CD4-positive, alpha-beta T cell treated with Interleukin-17A for 4 hours (primary cell): Measurements from ENCODE around the gene PPM1L.
"Not testable (repeated sequence)": the region's sequence is repeated elsewhere in the genome, so short reads cannot be mapped to it uniquely, and the experiment has no call there.

Source experiments
- DNase-seq: peaks from one replicate; pipeline ENCODE4 v3.0.0-alpha.2; 2020; ENCODE audit warnings: mixed read lengths

PPM1L gene

DNA sequence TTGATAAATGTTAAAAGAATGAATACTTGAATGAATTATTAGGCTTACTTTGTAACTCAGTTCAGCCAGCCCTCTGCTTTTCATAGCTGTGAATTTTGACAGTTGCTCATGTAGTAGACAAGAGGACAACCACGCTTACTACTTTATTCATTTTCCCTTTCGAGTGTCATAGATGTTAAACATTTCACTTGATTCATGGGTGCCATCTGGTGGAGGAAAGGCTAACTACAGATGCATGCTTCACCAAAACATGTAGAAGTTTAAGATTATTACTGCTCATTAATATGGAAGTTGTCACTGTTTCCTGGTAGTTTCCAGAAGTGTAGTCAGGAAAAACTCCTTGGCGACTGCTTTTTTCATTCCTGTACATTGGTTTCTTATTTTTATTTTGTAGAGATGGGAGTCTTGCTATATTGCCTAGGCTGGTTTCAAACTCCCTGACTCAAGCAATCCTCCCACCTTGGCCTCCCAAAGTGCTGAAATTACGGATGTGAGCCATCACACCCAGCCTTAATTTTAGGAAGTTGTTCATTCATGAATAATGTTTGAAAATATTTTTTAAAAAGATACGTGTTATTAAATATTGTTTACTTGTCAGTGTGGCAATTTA is 186.0 kb downstream of the PPM1L start:
- peak; percentile 74 for DNase-seq

DNA sequence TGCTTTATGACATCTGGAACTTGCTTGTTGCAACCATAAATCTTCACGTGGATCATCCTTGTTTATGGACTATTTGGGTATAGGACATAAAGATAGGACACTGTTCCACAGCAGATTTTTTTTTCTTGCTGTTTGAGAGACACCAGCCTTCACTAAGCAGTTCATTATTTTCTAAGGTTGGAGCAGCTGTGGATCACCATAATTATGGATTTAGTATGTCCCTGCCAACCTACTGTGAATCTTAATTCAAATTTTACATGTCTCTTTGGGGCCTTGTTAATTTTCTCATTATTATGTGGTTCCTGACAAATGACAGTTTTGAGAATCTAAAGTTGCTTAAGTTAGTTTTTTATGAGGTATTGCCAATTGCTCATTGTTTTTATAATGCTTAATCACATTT is 188.0 kb downstream of the PPM1L start:
- no peak for DNase-seq

DNA sequence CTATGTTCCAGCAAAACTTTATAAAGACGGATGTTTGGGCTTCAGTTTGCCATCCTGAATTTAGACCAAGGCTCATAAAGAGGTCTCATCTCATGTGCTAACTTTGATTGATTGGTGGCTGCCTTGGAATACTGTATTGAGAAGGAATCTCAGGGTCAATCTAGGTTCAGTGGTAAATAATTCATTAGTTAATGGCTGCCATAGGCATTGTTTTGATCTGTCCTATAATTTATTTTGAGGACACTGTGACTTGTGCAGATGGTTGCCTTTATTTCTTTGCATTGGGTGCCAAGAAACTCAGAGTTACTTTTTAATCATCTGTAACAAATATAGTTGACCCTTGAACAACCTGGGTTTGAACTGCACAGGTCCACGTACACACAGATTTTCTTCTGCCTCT is 189.3 kb downstream of the PPM1L start:
- no peak for DNase-seq

DNA sequence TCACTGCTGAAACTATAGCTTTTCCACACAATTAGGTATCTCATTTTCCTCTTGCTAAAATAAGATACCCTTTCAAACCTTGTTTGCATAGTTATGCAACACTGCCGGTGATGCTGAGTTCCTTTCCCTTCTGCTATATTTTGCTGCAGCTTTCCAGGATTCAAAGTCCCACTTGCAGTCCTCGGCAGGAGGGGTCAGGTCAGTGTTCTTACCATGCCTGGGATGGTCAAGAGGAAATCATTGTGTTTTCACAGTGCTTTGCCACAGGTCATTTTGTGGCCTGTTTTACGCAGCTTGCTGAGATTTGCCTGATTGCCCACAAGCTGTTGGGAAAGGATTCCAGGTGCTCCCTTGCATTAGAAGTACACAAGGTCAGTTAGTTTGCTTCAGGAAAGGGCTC is 192.2 kb downstream of the PPM1L start:
- no peak for DNase-seq

DNA sequence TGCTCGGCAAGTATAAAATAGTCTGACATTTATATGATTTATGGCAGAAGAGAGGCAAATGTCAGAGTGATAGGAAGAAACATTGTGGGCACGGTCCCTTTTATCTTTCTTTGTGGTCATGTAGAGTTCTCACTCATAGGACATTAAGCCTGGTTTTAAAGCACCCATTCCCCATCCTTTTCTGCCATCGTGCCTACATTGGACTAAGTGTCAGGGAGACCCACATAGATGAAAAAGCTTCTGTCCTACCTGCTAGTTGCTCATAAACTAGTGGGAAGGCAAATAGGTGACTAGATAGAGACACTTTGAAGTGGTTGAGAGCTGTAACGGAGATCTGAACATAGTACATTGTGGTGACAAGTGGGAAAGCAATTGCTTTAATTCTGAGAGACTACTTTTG is 193.4 kb downstream of the PPM1L start:
- no peak for DNase-seq

- no peak for DNase-seq
Observed at GRCh38 chr3:160950542-160950941, 194.5 kb downstream of the PPM1L start.

- no peak for DNase-seq
Observed at GRCh38 chr3:160950954-160951353, 194.9 kb downstream of the PPM1L start.

GRCh38 chr3:160951642-160952487 is 195.8 kb downstream of the PPM1L start:
- DNase-seq: no peak

DNA sequence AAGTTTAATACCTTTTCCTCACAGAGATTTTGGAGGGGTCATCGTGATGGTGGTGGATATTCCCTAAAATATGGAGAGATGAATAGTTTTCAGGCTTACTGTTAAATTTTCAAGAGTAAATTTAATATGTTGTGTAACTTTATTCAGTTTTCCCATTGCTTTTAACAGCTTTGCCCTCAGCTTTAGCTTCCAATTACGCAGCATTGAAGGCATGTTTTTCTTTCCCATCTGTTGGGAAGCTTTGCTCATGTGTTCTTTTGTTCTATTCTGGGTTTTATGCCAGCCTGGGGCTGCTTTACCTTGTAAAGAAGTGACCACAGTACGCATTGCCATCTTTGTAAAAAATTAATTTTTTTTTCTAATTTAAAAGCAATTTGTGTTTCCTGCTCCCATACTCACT is 197.7 kb downstream of the PPM1L start:
- DNase-seq: no peak

DNA sequence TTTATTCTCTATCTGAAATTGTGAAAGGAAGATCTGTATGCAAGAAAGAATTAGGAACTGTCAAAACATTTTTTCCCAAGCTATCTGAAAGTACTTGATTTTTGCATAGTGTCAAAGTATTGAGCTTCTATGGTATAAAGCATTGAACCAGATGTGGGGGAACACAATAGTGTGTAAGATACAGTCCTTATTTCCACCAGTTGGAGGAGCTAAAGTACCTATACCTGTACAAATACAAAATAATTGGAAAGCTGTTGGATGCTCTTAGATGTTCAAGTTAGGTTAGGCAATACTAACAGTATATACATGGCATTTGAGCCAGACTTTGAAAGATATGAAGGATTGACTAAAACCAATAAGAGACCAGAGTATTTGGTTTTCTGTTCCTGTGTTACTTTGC is 200.8 kb downstream of the PPM1L start:
- no peak for DNase-seq

DNA sequence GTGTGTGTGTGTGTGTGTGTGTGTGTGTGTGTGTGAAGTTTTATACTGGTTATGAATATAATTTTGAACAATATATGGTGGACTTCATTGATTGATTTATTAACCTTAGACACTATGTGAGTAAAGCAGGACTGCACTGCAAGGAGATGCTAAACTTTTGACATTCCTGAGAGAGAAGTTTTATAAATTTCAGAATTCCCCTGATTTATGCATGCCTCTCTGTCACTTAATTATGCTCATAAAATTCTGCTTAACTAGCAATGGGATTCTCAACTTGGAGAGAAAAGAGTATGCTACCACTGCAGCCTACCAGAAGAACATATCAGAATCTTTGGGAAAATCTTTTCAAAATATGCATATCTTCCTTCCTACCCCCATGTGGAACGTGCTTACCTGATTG is 204.5 kb downstream of the PPM1L start:
- no peak for DNase-seq

- DNase-seq: no peak
Observed at GRCh38 chr3:160963949-160964348, 207.9 kb downstream of the PPM1L start.

- DNase-seq: no peak
Observed at GRCh38 chr3:160968761-160969160, 212.7 kb downstream of the PPM1L start.

DNA sequence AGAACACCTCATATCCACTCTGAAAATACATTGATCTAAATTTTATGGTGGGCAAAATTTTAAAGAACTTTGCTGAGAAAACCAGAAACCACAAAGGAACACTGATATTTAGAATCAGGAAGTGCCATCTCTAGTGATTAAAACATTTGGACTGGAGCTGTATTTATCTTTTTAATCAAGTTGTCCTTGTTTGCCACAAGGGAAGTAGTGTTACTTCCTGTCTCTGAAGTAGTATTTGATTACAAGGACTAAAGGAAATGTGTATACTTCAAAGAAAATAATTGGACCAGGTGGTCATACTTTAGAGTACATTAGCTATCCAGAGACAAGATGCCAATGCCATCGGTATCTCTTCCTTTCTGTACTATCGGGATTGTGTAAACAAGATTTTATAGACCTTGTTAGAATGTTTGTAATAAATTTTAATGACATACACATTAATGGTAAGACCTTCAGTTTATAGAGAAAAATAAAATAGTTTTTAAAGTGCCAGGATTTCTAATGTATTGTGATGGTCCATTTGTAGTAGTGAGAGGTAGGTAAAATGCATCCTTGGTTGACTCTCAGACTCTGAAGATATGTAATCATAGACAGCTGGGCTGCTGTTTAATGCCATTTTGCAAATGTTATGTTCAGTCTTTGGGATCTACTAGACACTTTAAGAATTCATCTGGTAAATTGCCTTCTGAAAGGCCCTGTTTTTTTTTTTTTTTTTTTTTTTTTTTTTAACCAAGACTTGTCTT is 217.2 kb downstream of the PPM1L start:
- DNase-seq: no peak

GRCh38 chr3:160977773-160978172 is 221.7 kb downstream of the PPM1L start:
- no peak for DNase-seq

DNA sequence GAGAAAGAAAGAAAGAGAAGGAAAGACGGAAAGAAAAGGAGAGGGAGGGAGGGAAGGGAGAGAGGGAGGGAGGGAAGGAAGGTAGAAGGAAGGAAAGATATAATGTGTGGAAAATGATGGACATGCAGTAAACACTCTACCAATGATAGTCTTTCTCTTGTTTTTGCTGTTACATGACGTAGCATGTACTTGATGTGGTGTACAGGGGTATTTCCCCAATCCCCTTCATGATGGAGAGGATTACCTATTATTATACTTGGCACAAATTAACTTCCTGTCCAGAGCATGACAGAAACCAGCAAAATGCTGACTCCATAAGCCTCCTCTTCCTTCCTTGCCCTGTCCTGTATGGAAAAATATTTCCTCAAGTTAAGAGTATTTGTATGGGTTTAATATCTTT is 224.7 kb downstream of the PPM1L start:
- DNase-seq: no peak

GRCh38 chr3:160981217-160981938 is 225.3 kb downstream of the PPM1L start:
- DNase-seq: no peak

GRCh38 chr3:160982491-160982890 is 226.5 kb downstream of the PPM1L start:
- DNase-seq: no peak

DNA sequence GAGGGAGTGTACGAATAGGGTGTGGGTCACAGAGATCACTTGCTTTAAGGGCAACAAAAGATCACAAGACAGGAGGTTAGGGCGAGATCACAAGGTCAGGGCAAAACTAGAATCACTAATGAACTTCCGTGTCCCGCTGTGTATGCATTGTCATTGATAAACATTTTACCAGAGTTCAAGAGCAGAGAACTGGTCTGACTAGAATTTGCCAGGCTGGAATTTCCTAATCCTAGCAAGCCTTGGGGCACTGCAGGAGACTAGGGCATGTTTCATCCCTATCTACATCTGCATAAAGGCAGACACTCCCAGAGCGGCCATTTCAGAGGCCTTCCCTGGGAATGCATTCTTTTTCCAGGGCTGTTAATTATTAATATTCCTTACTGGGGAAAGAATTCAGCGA is 227.9 kb downstream of the PPM1L start:
- not testable (repeated sequence) for DNase-seq

DNA sequence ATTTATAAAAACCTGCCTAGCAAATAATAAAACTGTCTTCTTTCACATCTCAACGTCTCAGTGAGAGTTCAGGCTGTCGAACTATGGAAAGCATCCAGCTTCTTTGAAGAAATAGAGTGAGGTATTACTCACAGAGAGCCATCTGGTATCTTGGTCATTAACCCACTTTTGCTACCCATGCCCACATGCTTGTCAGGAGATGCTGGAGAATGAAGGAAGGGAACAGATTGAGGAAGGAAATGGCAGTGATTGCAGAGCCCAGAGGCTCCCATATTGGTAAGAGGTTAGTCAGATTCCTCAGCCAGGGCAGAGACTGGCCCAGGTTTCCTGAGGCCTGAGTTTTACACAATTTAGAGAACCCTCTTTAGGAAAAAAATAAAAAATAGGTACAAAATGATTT is 230.0 kb downstream of the PPM1L start:
- no peak for DNase-seq

GRCh38 chr3:160987982-160988964 is 232.2 kb downstream of the PPM1L start:
- DNase-seq: no peak

GRCh38 chr3:160990446-160990845 is 234.4 kb downstream of the PPM1L start:
- no peak for DNase-seq
